Suprapubic skin (tissue), 3 donors: ENCODE data around the gene PARD3B.

ENCODE experiments used
- CTCF ChIP-seq, 2 donors: fragments of 200-600 bp in 1 of 2; fragments of 450-650 bp in 1 of 2; sonication (generic) in 1 of 2; IDR thresholded peaks; one replicate each; pipeline ENCODE4 v1.5.1; 2016 to 2019; ENCODE audit warnings: antibody characterized with exemption in 2 of 2, mild to moderate bottlenecking in 1 of 2, moderate library complexity in 1 of 2
- POLR2AphosphoS5 ChIP-seq, 3 donors: sonication (generic); formaldehyde crosslinking; IDR thresholded peaks; one replicate each; pipeline ENCODE4 v1.6.1; 2017; ENCODE audit warnings: antibody characterized with exemption in 3 of 3

- TF ChIP-seq CTCF (IDR thresholded peaks at IDR 0.05) (no peak), POLR2AphosphoS5 (IDR thresholded peaks at IDR 0.05) (no peak)
Measured at GRCh38 chr2:204654669-204655068, 109.4 kb downstream of the PARD3B start.
